H1 (cell line): ENCODE data around the gene UBAP2. TPM values are rescaled to one million over a fixed set of nuclear protein-coding genes. Genes with fewer than 3 reads are reported as not detected.

Experiments used
- CTCF ChIA-PET: fragments of 300-600 bp; sonication (Branson Sonifier 250); formaldehyde crosslinking; loops from one replicate; lab custom pipeline; 2021; ENCODE audit not compliant: partially characterized antibody; lab: Charles Lee
- POLR2A ChIA-PET: fragments of 300-600 bp; sonication (Branson Sonifier 250); formaldehyde crosslinking; loops from one replicate; lab custom pipeline; 2021; ENCODE audit warnings: inconsistent platforms; ENCODE audit not compliant: partially characterized antibody; lab: Charles Lee
- DNase-seq, 2 experiments: peaks; one replicate each; pipeline versions ENCODE4 v3.0.0 to v3.0.0-alpha.2; 2010 to 2022; ENCODE audit warnings: low spot score in 2 of 2, low read depth in 1 of 2, mixed read lengths in 1 of 2
- FAIRE-seq: peaks from 2 replicates; lab custom pipeline; 2011; peaks lifted over from hg19 to GRCh38; lab: Jason Lieb, UNC
- H2AFZ ChIP-seq: 2 replicates; pipeline ENCODE4 v1.8.1; 2012; ENCODE audit warnings: low read length, inconsistent platforms
- H2AK5ac ChIP-seq: 2 replicates; pipeline ENCODE4 v1.6.1; 2013; ENCODE audit warnings: low read depth, low read length
- H2BK120ac ChIP-seq: replicated peaks from 2 replicates; pipeline ENCODE3; 2013; ENCODE audit warnings: low read depth, low read length, inconsistent platforms
- H2BK12ac ChIP-seq: 2 replicates; pipeline ENCODE4 v1.6.1; 2013; ENCODE audit warnings: low read depth, low read length
- H2BK15ac ChIP-seq: 2 replicates; pipeline ENCODE4 v1.6.1; 2013; ENCODE audit warnings: low read length
- H2BK20ac ChIP-seq: 2 replicates; pipeline ENCODE4 v1.6.1; 2013; ENCODE audit warnings: low read length
- H2BK5ac ChIP-seq: 2 replicates; pipeline ENCODE4 v1.6.1; 2013; ENCODE audit warnings: low read depth, low read length
- H3K14ac ChIP-seq: 2 replicates; pipeline ENCODE4 v1.6.1; 2013; ENCODE audit warnings: inconsistent platforms; ENCODE audit not compliant: insufficient read length
- H3K18ac ChIP-seq: 2 replicates; pipeline ENCODE4 v1.6.1; 2013; ENCODE audit warnings: low read length; ENCODE audit errors: extremely low read depth
- H3K23ac ChIP-seq: 2 replicates; pipeline ENCODE4 v1.6.1; 2013; ENCODE audit warnings: inconsistent platforms; ENCODE audit not compliant: insufficient read length
- H3K23me2 ChIP-seq: 2 replicates; pipeline ENCODE4 v1.6.1; 2013; ENCODE audit warnings: low read depth, low read length
- H3K27ac ChIP-seq: 2 replicates; pipeline ENCODE4 v1.6.1; 2011; ENCODE audit warnings: low read depth, low read length, inconsistent platforms
- H3K27me3 ChIP-seq, 4 experiments: replicated peaks in 1 of 4; 1 replicate in 1 of 4; 2 replicates in 3 of 4; pipeline versions ENCODE4 v1.6.1 to v1.8.1; 2011 to 2013; ENCODE audit warnings: low read length in 3 of 4, mild to moderate bottlenecking in 3 of 4, inconsistent platforms in 2 of 4, mixed read lengths in 2 of 4, moderate library complexity in 1 of 4; ENCODE audit not compliant: control insufficient read depth in 3 of 4, insufficient read depth in 3 of 4; ENCODE audit errors: extremely low read depth in 1 of 4
- H3K36me3 ChIP-seq, 4 experiments: 2 replicates each; pipeline versions ENCODE4 v1.6.1 to v1.8.1; 2011 to 2013; ENCODE audit warnings: mild to moderate bottlenecking in 4 of 4, low read length in 3 of 4, moderate library complexity in 2 of 4, control low read depth in 1 of 4, inconsistent platforms in 1 of 4; ENCODE audit not compliant: insufficient read depth in 4 of 4, control insufficient read depth in 2 of 4
- H3K4ac ChIP-seq: replicated peaks from 2 replicates; pipeline ENCODE3; 2013; ENCODE audit warnings: low read length, low read depth, mixed read lengths, inconsistent platforms; ENCODE audit not compliant: insufficient read length
- H3K4me1 ChIP-seq, 4 experiments: replicated peaks in 1 of 4; 1 replicate in 1 of 4; 2 replicates in 3 of 4; pipeline versions ENCODE4 v1.6.1 to v1.8.1; 2011 to 2013; ENCODE audit warnings: low read length in 3 of 4, inconsistent platforms in 2 of 4, mixed read lengths in 1 of 4; ENCODE audit not compliant: insufficient read depth in 4 of 4, control insufficient read depth in 3 of 4
- H3K4me2 ChIP-seq, 2 experiments: 2 replicates each; pipeline versions ENCODE4 v1.6.1 to v1.8.1; 2011 to 2013; ENCODE audit warnings: low read depth in 2 of 2, low read length in 2 of 2, control low read depth in 1 of 2, inconsistent platforms in 1 of 2, mild to moderate bottlenecking in 1 of 2; ENCODE audit not compliant: insufficient read depth in 1 of 2
- H3K4me3 ChIP-seq, 4 experiments: fragments of 200-600, 300-600 bp in 1 of 4; sonication (generic), shearing (Covaris generic), sonication (Bioruptor Twin) in 1 of 4; 2 replicates each; pipeline versions ENCODE4 v1.5.1 to v1.8.1; 2011 to 2016; ENCODE audit warnings: low read length in 4 of 4, low read depth in 3 of 4, control low read depth in 2 of 4, inconsistent platforms in 2 of 4, mild to moderate bottlenecking in 2 of 4, mixed read lengths in 1 of 4, moderate library complexity in 1 of 4; ENCODE audit not compliant: insufficient read depth in 2 of 4; ENCODE audit errors: extremely low read depth in 1 of 4
- H3K56ac ChIP-seq: replicated peaks from 2 replicates; pipeline ENCODE3; 2013; ENCODE audit warnings: low read depth, mild to moderate bottlenecking, mixed read lengths, low read length, inconsistent platforms; ENCODE audit not compliant: insufficient read length
- H3K79me1 ChIP-seq: 2 replicates; pipeline ENCODE4 v1.6.1; 2013; ENCODE audit warnings: low read depth, low read length, control low read depth
- H3K79me2 ChIP-seq, 2 experiments: 2 replicates each; pipeline versions ENCODE4 v1.6.1 to v1.8.1; 2012 to 2013; ENCODE audit warnings: low read length in 2 of 2, mild to moderate bottlenecking in 2 of 2, inconsistent platforms in 1 of 2; ENCODE audit not compliant: insufficient read depth in 2 of 2, control insufficient read depth in 1 of 2
- H3K9ac ChIP-seq, 4 experiments: replicated peaks in 1 of 4; 1 replicate in 1 of 4; 2 replicates in 3 of 4; pipeline versions ENCODE4 v1.6.1 to v1.8.1; 2011 to 2013; ENCODE audit warnings: low read depth in 3 of 4, low read length in 3 of 4, control low read depth in 2 of 4, mild to moderate bottlenecking in 2 of 4, moderate library complexity in 2 of 4, inconsistent platforms in 1 of 4; ENCODE audit errors: extremely low read depth in 1 of 4
- H3K9me3 ChIP-seq, 2 experiments: 2 replicates each; pipeline versions ENCODE4 v1.6.1 to v1.8.1; 2012 to 2013; ENCODE audit warnings: mild to moderate bottlenecking in 2 of 2, moderate library complexity in 2 of 2, control low read depth in 1 of 2, inconsistent platforms in 1 of 2, low read depth in 1 of 2, low read length in 1 of 2, mixed read lengths in 1 of 2; ENCODE audit not compliant: insufficient read depth in 2 of 2
- H4K20me1 ChIP-seq, 2 experiments: replicated peaks in 1 of 2; 2 replicates each; pipeline versions ENCODE3 to v1.8.1; 2011 to 2013; ENCODE audit warnings: inconsistent platforms in 2 of 2, low read length in 2 of 2, mild to moderate bottlenecking in 1 of 2; ENCODE audit not compliant: insufficient read depth in 2 of 2, control insufficient read depth in 1 of 2
- H4K5ac ChIP-seq: 2 replicates; pipeline ENCODE4 v1.6.1; 2013; ENCODE audit warnings: low read length, low read depth, mixed read lengths, inconsistent platforms; ENCODE audit not compliant: insufficient read length
- H4K8ac ChIP-seq: 2 replicates; pipeline ENCODE4 v1.8.0; 2013; ENCODE audit warnings: mild to moderate bottlenecking, moderate library complexity, low read length, inconsistent platforms; ENCODE audit not compliant: insufficient read depth; ENCODE audit errors: extremely low read depth
- H4K91ac ChIP-seq: replicated peaks from 2 replicates; pipeline ENCODE3; 2013; ENCODE audit warnings: low read length, mixed read lengths, inconsistent platforms; ENCODE audit not compliant: insufficient read length
- CBX5 ChIP-seq: fragments of 300-800, 300-1000 bp; sonication (generic); IDR thresholded peaks from 2 replicates; pipeline ENCODE4 v1.7.1; 2016; ENCODE audit warnings: antibody characterized with exemption, low read length, low read depth
- CHD1 ChIP-seq: IDR thresholded peaks from 2 replicates; pipeline ENCODE4 v1.6.1; 2012; ENCODE audit warnings: low read depth, low read length, improper control_type of control experiment
- CHD2 ChIP-seq: IDR thresholded peaks from 2 replicates; pipeline ENCODE4 v1.6.1; 2012; ENCODE audit warnings: low read length, improper control_type of control experiment
- E2F6 ChIP-seq: IDR thresholded peaks from 2 replicates; pipeline ENCODE4 v1.6.1; 2012; ENCODE audit warnings: inconsistent platforms
- HDAC2 ChIP-seq, 2 experiments: fragments of 300-600 bp in 1 of 2; sonication (generic) in 1 of 2; IDR thresholded peaks; 2 replicates each; pipeline ENCODE4 v1.6.1; 2011 to 2012; ENCODE audit warnings: low read depth in 2 of 2, low read length in 2 of 2, mild to moderate bottlenecking in 2 of 2, moderate library complexity in 2 of 2, borderline replicate concordance in 1 of 2, inconsistent platforms in 1 of 2
- MAX ChIP-seq: IDR thresholded peaks from 2 replicates; pipeline ENCODE4 v1.6.1; 2012; ENCODE audit warnings: inconsistent platforms
- NRF1 ChIP-seq: IDR thresholded peaks from 2 replicates; pipeline ENCODE4 v1.6.1; 2011; ENCODE audit warnings: mild to moderate bottlenecking, low read depth, low read length, improper control_type of control experiment
- PHF8 ChIP-seq: fragments of 200-600 bp; sonication (generic); conservative IDR thresholded peaks from 2 replicates; pipeline ENCODE4 v1.7.1; 2012; ENCODE audit warnings: low read depth, mild to moderate bottlenecking, inconsistent platforms, low read length, moderate library complexity
- POLR2AphosphoS5 ChIP-seq: IDR thresholded peaks from 2 replicates; pipeline ENCODE4 v1.6.1; 2011; ENCODE audit warnings: low read depth, low read length
- RAD21 ChIP-seq, 2 experiments: IDR thresholded peaks in 1 of 2; conservative IDR thresholded peaks in 1 of 2; 2 replicates each; pipeline ENCODE4 v1.6.1; 2011; ENCODE audit warnings: low read depth in 2 of 2, low read length in 2 of 2, improper control_type of control experiment in 1 of 2, inconsistent platforms in 1 of 2, mild to moderate bottlenecking in 1 of 2, moderate library complexity in 1 of 2
- SIRT6 ChIP-seq: IDR thresholded peaks from one replicate; pipeline ENCODE4 v1.7.1; 2012; ENCODE audit warnings: low read length, inconsistent platforms
- SRF ChIP-seq: IDR thresholded peaks from 2 replicates; pipeline ENCODE4 v1.6.1; 2011; ENCODE audit warnings: mild to moderate bottlenecking, low read depth, low read length, moderate library complexity
- TBP ChIP-seq: IDR thresholded peaks from 2 replicates; pipeline ENCODE4 v1.6.1; 2011; ENCODE audit warnings: low read depth, low read length, improper control_type of control experiment
- TEAD4 ChIP-seq: IDR thresholded peaks from 2 replicates; pipeline ENCODE4 v1.6.1; 2012; ENCODE audit warnings: low read depth, low read length, inconsistent platforms, mixed read lengths
- WGBS, 2 experiments: shearing (Covaris generic) in 1 of 2; methylation state at CpG; one replicate each; pipeline versions ENCODE4 v1.1.6 to v1.1.7; 2013 to 2015; ENCODE audit warnings: low lambda C conversion rate in 2 of 2, mixed read lengths in 2 of 2, inconsistent platforms in 1 of 2, low coverage in 1 of 2, missing lambda C conversion rate in 1 of 2; ENCODE audit not compliant: insufficient replicate concordance in 2 of 2, insufficient coverage in 1 of 2, insufficient read length in 1 of 2; ENCODE audit errors: extremely low coverage in 1 of 2, missing lambda C conversion rate in 1 of 2; 5-methylcytosine and 5-hydroxymethylcytosine counted together
- polyA plus RNA-seq, 7 experiments: library from polyadenylated mRNA; depleted of rRNA in 3 of 7; stranded (reverse) in 5 of 7; unstranded in 2 of 7; fragments of >200 nt in 5 of 7; fragments of 200-250 nt in 2 of 7; gene quantifications; 1 replicate in 5 of 7; 2 replicates in 1 of 7; 4 replicates in 1 of 7; pipeline versions ENCODE4 v1.2.1 to v1.2.3, GENCODE V29; 2011 to 2013; ENCODE audit warnings: missing spikeins in 2 of 7, mixed read lengths in 2 of 7
- total RNA-seq: library from RNA; stranded (reverse); fragmentation: NEBNext Ultra II Directional; extraction: Animal tissue kit (Norgen Biotek cat#: 25700); gene quantifications from 2 replicates; pipeline ENCODE4 v1.2.1, GENCODE V29; 2021

Gene UBAP2
- total and polyA plus RNA-seq, 2 of the 8 experiments (the other 6 are each of a cell fraction or from before 2014, with no cell fraction given): 75.0 to 81.4 TPM

GRCh38 chr9:33993104-33993503, 55.6 kb downstream of the UBAP2 start:
- H3K9me3 ChIP-seq: no peaks in the 10 kb centered on the region
- no peaks in the 10 kb centered on the region for H3K4me1 ChIP-seq
- no peak overlapping the region for H2BK15ac ChIP-seq
- peaks cover 0 to 4% of the 10 kb centered on the region in 2 experiments for H4K20me1 ChIP-seq
- no peak overlapping the region for H3K4ac ChIP-seq
- H3K27ac ChIP-seq: no peak overlapping the region
- H2AFZ ChIP-seq: no peak overlapping the region
- H3K36me3 ChIP-seq: peaks cover 5 to 40% (median 22%) of the 10 kb centered on the region in 4 experiments; a peak in 7 of 8 replicates
- H3K14ac ChIP-seq: no peak overlapping the region
- 90% methylated on average over 2 of the region's 2 CpGs; no CpG with 5 or more reads in 1 of the 2 experiments for WGBS, 2 experiments
- H2BK20ac ChIP-seq: no peak overlapping the region
- ChIA-PET POLR2A (no interaction called here), CTCF (no interaction called here)
- no peak overlapping the region for H3K4me3 ChIP-seq
- H3K79me2 ChIP-seq: peaks cover 0 to 8% of the 10 kb centered on the region in 2 experiments; a peak in 2 of 4 replicates
- no peaks in the 10 kb centered on the region; the same call in 1 of the 2 replicates for H3K79me1 ChIP-seq
- H4K5ac ChIP-seq: no peak overlapping the region
- no peak overlapping the region for H3K18ac ChIP-seq
- no peak overlapping the region; the same call in 1 of the 2 replicates for H4K8ac ChIP-seq
- H3K56ac ChIP-seq: no peak overlapping the region
- H3K23me2 ChIP-seq: no peaks in the 10 kb centered on the region
- H2BK5ac ChIP-seq: no peak overlapping the region
- DNase-seq (no peak), FAIRE-seq (no peak)
- no peak overlapping the region for H2BK12ac ChIP-seq
- H3K27me3 ChIP-seq: no peaks in the 10 kb centered on the region
- no peak overlapping the region for H2BK120ac ChIP-seq
- H4K91ac ChIP-seq: no peak overlapping the region
- no peak overlapping the region for H3K4me2 ChIP-seq
- H3K9ac ChIP-seq: no peak overlapping the region
- H3K23ac ChIP-seq: no peak overlapping the region
- H2AK5ac ChIP-seq: no peak overlapping the region
- no peak for TF ChIP-seq TBP
- TF ChIP-seq NRF1: no peak
- TF ChIP-seq TEAD4: no peak
- TF ChIP-seq E2F6: no peak
- no peak for TF ChIP-seq POLR2AphosphoS5
- no peak for TF ChIP-seq CBX5
- TF ChIP-seq PHF8: no peak
- TF ChIP-seq HDAC2 (IDR thresholded peaks at IDR 0.05; ENCODE audit: borderline replicate concordance in 1 of 2, low read depth in 2 of 2, low read length in 2 of 2): no peak
- no peak for TF ChIP-seq CHD2
- no peak for TF ChIP-seq SRF
- no peak for TF ChIP-seq RAD21 (IDR thresholded peaks at IDR 0.05 in 1 of 2, conservative IDR thresholded peaks at IDR 0.05 in 1 of 2; ENCODE audit: low read depth in 2 of 2, low read length in 2 of 2)
- no peak for TF ChIP-seq SIRT6
- no peak for TF ChIP-seq MAX
- no peak for TF ChIP-seq CHD1
